ENCODE data around the gene TECPR1.
"Not testable (repeated sequence)": the region's sequence is repeated elsewhere in the genome, so short reads cannot be mapped to it uniquely, and the experiment has no call there.

The TECPR1 gene

GRCh38 chr7:98223898-98224700 is 27.9 kb downstream of the TECPR1 start:
- no peak for DNase-seq

DNA sequence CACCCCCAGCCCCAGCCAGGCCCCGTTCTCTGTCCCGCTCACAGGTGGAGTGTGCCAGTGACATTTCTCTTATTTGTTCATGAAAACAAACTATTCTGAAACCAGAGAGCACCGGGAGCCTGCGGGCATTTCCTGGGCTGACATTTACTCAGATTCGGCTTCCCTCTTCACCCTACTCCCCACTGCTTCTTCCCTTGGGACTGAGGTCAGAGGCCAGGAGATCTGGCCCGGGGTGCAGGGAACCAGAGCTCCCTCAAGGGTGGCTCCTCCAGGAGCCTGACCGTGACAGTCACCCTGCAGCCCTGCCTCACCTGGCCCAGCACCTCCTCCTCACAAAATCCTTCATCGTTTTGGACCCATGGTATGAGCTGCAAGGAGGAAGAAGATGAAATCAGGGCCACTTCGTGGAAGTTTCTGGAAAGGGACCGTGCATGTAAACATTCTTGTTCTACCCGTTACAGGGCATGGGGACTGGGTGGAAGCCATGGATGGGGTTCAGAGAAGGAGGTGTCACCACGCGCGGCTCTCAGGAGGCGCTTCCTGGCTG is 28.6 kb downstream of the TECPR1 start:
- DNase-seq: no peak

DNA sequence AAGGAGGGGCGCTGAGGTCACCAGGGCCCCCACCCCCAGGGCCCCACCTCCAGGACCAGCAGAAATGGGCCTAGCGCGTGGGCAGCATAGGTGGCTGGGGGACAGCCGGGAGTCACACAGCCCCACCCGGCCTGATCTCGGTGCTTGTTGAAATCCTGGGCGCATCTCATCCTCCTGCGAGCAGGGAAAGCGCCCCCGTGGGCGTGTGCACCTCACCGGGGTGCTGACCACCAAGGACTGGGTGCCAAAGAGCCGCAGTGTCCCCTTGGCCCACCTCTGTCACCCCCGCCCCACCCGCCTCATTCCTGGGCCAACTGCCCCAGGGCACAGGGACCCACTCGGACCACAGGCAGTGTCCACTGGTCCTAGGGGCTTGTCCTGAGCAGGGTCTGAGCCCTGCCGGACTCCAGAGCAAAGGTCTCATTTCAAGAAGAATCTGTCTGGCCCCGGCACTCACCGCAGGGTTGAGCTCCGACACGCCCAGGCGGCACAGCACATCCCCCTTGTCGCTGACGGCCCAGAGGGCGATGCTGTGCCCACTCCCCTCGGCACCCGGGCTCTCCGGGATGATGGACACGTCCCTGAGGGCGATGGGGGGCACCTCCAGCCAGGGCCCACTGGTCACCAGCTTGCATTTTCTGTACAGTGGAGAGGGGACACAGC is 29.4 kb downstream of the TECPR1 start:
- no peak for DNase-seq

DNA sequence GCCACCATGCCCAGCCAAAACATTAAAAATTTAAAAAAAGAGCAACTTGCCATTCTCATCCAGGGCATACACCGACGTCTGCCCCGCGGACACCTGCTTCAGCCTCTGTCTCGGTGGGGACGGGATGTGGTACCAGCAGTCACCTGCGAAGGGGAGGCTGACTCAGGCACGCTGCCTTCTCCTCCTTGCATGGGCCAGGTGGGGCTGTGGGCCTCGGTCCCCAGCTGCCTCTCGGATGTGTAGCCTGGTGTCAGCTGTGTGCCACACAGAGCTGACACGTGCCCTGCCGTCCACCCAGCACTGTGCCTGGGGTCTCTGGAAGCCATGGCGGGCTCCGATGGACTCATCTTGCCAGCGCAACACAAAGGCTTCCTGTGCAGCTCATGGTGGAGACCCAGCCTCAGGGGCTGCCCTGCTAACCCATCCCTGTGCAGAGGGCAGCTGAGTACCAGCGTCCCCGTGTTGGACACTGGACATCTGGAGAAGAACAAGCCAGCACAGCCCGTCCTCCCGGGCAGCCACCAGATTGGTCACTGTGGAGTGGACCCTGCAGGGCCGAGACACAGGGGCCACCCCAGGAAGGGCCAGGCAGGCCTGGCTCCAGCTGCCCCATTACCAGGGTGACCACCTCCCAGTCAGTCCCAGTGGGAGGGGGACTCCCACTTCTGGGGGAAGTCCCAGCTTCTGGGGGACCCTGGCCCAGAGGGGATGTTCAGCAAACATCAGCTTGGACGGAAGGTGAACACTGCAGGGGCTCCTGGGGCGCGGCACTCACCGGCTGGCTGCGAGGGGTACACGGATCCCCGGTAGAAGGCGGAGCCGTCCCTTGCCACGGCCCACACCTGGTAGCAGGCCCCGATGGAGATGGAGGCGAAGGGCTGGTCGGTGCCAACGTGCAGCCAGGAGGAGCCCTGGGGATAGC is 30.2 kb downstream of the TECPR1 start:
- no peak for DNase-seq

DNA sequence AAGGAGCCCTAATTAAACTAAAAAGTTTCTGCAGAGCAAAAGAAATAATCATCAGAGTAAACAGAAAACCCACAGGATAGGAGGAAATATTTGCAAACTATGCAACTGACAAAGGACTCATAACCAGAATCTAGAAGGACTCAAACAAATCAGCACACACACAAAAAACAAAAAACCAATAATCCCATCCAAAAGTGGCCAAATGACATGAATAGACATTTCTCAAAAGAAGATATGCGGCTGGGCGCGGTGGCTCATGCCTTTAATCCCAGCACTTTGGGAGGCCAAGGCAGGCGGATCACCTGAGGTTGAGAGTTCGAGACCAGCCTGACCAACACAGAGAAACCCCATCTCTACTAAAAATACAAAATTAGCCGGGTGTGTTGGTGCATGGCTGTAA is 32.6 kb downstream of the TECPR1 start:
- not testable (repeated sequence) for DNase-seq

GRCh38 chr7:98217623-98218582 is 34.1 kb downstream of the TECPR1 start:
- DNase-seq: peak; percentile 70

- DNase-seq: no peak
Observed at GRCh38 chr7:98216941-98217622, 35.0 kb downstream of the TECPR1 start.

GRCh38 chr7:98215561-98216495 is 36.2 kb downstream of the TECPR1 start:
- DNase-seq: no peak

DNA sequence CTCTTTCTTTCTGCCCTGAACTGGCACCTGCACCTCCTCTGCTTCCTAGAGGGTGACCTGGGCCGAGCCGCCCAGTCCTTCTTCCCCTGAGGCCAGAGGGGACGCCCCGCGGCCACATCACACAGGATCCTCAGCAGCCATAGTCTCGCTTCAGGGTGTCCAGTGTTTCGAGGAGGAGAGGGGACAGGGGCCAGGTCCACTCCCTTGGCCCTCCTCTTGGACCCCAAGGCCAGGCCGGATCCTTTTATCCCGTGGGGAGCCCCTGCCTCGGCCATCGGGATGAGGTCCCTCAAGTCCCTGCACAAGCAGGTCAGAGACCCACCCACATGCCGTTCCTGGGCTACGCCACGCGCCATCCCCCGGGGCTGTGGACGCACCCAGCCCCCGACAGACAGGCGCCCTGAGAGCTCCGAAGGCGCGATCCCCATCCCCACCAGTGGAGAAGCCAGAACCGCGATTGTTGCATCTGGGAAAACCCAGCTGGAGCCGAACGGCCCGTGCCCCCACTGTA is 37.2 kb downstream of the TECPR1 start:
- DNase-seq: no peak

GRCh38 chr7:98213888-98214810 is 37.9 kb downstream of the TECPR1 start:
- DNase-seq: no peak

GRCh38 chr7:98213296-98213887 is 38.6 kb downstream of the TECPR1 start:
- no peak for DNase-seq

DNA sequence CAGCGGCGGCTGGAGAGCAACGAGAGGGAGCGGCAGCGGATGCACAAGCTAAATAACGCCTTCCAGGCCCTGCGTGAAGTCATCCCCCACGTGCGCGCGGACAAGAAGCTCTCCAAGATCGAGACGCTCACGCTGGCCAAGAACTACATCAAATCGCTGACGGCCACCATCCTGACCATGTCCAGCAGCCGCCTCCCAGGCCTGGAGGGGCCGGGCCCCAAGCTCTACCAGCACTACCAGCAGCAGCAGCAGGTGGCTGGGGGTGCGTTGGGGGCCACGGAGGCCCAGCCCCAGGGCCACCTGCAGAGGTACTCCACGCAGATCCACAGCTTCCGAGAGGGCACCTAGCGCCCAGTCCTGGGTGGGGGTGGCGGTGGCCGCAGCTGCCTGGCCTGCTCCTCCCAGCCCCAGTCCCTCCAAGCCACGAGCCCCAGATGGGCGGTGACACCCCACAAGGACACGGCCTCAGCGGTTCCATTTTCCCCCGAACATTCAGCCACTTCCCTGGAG is 39.4 kb downstream of the TECPR1 start:
- no peak for DNase-seq

GRCh38 chr7:98211676-98212531 is 40.1 kb downstream of the TECPR1 start:
- DNase-seq: no peak

GRCh38 chr7:98211221-98211675 is 40.8 kb downstream of the TECPR1 start, which contains the start of gene BHLHA15:
TSS of gene BHLHA15 (plus strand) at chr7:98211439. CDS start at chr7:98212310, 871 bp downstream.
- no peak for DNase-seq

DNA sequence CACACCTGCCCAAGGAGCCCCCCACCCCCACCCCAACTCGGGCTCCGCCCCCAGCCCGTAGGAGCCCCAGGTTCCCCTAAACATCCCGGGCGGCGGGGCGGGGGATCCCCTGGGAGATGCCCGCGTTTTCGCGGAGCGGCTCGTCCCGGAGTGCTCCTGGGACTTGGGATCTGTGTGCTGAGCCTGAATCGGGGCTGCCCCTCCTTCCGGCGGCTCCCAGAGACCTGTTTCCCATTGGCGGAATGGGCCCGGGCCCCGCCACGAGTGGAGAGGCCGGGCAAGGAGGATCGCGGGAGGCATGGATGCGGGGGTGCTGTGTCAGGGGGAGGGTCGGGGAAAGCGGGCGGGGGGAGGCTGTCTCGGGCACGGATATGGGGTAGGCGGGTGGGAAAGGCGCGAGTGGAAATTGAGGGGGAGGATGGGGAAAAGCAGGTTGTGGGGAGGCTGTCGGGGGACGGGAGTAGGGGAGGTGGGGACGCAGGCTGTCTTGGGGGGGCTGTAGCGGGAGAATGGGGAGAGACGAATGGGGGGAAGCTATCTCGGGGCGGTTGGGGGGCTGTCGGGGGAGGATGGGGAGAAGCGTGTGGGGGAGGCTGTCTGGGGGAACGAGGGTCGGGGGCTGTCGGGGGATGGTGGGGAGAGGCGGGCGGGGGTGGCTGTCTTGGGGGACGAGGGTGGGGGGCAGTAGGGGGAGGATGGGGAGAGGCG is 41.4 kb downstream of the TECPR1 start:
- DNase-seq: no peak

All from midbrain (tissue), 1 donor.